ENCODE results near the gene DUSP22. TPM values are rescaled to one million over a fixed set of nuclear protein-coding genes. Genes with fewer than 3 reads are reported as not detected.
"Not testable (repeated sequence)": the region's sequence is repeated elsewhere in the genome, so short reads cannot be mapped to it uniquely, and the experiment has no call there.

The DUSP22 gene
- total and polyA plus RNA-seq, 2 donors, result 23.2 to 59.0 TPM

DNA sequence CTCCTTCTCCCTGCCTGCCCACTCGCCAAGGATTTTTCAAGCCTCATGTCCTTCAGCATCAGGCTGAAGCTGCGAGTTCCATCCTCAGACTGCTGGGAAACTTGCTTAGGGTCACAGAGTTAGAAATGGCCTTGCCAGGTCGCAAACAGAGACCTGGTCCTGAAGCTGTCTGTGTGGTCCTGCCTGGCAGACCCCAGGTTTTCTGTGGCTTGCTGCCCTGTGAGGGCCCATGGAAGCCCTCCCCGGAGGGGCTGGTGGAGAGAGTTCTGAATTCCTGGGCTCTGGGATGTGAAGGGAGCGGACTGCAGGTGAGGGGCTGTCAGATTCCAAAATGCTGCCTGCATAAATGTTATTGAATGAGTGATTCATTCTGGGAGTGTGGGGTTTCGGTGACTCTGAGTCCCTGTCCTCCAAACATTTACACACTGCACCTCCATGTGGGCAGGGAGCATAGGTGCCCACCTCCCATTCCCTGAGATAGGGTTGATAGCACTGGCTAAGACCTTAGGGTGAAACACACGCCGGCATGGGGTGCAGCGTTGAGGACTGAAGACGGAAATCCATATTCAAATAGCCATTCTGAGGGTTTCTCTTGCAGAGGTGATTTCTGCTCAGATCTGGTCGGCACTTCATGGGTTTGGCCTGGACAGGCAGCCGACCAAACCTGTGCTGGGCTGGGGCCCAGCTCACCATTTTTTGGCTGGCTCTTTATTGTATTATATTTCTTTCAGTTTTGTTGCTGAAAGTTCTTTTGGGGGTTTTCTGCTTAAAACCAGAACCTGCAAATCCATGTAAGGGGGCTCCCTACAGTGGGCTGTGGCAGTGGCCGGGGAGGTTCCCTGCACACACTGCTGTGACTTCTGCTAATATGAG, 77.5 kb downstream of the DUSP22 start:
- no peaks in the 10 kb centered on the region for H3K4me1 ChIP-seq (ENCODE audit: insufficient read depth)
- 78% methylated on average over 13 of the region's 13 CpGs for WGBS
- H3K36me3 ChIP-seq (ENCODE audit: insufficient read depth), result no peaks in the 10 kb centered on the region
- H3K27ac ChIP-seq (ENCODE audit: low read depth), result no peak overlapping the region
- no peak overlapping the region for H3K4me3 ChIP-seq (ENCODE audit: low read depth, low read length)
- DNase-seq (ENCODE audit: extremely low spot score), result no peak

DNA sequence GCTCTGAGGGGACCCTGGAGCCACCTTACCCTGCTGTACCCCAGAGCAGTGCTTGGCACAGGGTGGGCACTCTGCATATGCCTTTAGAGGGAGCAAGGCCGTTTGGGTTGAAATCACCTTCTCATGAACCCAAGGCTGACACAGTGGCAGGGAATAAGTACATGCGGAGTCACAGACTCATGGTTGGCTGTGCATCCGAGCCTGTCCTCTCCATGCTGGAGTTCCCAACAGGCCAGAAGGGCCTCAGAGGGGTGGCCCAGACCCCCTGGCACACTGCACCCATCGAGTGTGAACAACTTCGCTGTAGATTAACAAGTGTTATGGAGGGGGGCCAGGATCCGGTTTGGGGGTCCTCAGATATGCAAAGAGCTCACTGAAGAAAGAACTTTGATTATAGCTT, 78.3 kb downstream of the DUSP22 start:
- 77% methylated on average over 6 of the region's 6 CpGs for WGBS
- H3K27ac ChIP-seq (ENCODE audit: low read depth), result no peak overlapping the region

DNA sequence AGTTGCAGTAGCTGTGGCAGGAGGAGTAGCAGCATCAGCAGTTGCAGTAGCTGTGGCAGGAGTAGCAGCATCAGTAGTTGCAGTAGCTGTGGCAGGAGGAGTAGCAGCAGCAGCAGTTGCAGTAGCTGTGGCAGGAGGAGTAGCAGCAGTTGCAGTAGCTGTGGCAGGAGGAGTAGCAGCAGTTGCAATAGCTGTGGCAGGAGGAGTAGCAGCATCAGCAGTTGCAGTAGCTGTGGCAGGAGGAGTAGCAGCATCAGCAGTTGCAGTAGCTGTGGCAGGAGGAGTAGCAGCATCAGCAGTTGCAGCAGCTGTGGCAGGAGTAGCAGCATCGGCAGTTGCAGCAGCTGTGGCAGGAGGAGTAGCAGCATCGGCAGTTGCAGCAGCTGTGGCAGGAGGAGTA, 79.6 kb downstream of the DUSP22 start:
- not testable (repeated sequence) for H3K4me1 ChIP-seq (ENCODE audit: insufficient read depth)

More for the DNA sequence above, 78.3 kb downstream of the DUSP22 start:
- Histone ChIP-seq H3K4me3 (ENCODE audit: low read depth, low read length) (no peak overlapping the region), H3K36me3 (ENCODE audit: insufficient read depth) (no peaks in the 10 kb centered on the region), H3K4me1 (ENCODE audit: insufficient read depth) (no peaks in the 10 kb centered on the region)
- no peak for DNase-seq (ENCODE audit: extremely low spot score)

GRCh38 chr6:372336-372911, 80.1 kb downstream of the DUSP22 start:
- Histone ChIP-seq H3K27ac (ENCODE audit: low read depth) (no peak overlapping the region), H3K4me3 (ENCODE audit: low read depth, low read length) (no peak overlapping the region), H3K4me1 (ENCODE audit: insufficient read depth) (no peaks in the 10 kb centered on the region), H3K36me3 (ENCODE audit: insufficient read depth) (no peaks in the 10 kb centered on the region)
- 65% methylated on average over 16 of the region's 16 CpGs for WGBS
- DNase-seq (ENCODE audit: extremely low spot score), result no peak

More for the DNA sequence above, 79.6 kb downstream of the DUSP22 start:
- H3K36me3 ChIP-seq (ENCODE audit: insufficient read depth); H3K27ac ChIP-seq (ENCODE audit: low read depth); H3K4me3 ChIP-seq (ENCODE audit: low read depth, low read length); DNase-seq (ENCODE audit: extremely low spot score): not testable (repeated sequence)
- 91% methylated on average over 2 of the region's 2 CpGs for WGBS

GRCh38 chr6:373031-373430, 80.7 kb downstream of the DUSP22 start:
- 80% methylated on average over 8 of the region's 8 CpGs for WGBS
- no peak overlapping the region for H3K4me3 ChIP-seq (ENCODE audit: low read depth, low read length)

DNA sequence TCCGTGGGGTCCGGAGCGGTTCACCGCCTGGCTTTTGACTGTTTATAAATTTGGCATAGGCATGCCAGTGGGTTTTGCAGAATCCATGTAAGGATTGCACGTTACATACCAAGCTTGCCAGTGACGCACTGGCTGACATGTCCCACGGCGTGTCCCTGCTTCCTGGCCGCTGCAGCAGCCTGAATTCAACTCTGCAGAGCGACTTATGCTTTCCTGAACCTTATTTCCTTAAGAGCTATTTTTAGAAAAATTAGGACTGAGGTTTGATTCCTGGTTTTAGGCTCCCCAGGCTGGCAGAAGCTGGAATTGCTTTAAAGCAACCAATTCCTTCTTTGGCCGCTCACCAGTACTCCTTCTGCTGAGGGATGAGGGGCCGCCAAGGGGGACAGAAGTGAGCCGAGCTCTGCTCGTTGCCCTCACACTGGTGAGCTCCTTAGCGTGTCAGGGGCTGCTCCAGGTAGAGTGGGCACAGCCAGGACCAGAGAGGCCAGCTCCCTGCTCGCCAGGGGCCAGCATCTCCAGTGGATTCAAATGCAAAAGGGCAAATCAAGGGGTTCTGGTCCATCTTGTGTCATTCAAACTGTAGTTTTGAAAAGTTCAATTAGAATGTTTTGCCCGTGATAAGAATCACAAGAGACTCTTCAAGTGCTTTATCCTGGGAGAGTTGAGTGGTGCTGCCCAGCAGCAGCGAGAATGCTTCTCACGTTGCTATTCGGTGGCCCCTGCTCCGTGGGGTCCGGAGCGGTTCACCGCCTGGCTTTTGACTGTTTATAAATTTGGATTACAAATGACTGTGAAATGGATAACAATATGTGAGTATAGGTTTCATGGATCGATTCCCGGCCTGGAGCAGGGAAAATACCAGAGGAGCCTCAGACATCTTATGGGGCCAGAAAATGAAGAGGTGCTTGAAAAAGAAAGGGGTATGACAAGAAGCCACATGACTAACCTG, 81.8 kb downstream of the DUSP22 start:
- WGBS, result 48% methylated on average over 26 of the region's 26 CpGs
- no peak for DNase-seq (ENCODE audit: extremely low spot score)
- H3K4me1 ChIP-seq (ENCODE audit: insufficient read depth), result no peaks in the 10 kb centered on the region
- H3K4me3 ChIP-seq (ENCODE audit: low read depth, low read length), result no peak overlapping the region
- H3K27ac ChIP-seq (ENCODE audit: low read depth), result no peak overlapping the region
- no peaks in the 10 kb centered on the region for H3K36me3 ChIP-seq (ENCODE audit: insufficient read depth)

More at GRCh38 chr6:373031-373430, 80.7 kb downstream of the DUSP22 start:
- H3K4me1 ChIP-seq (ENCODE audit: insufficient read depth), result no peaks in the 10 kb centered on the region
- no peak for DNase-seq (ENCODE audit: extremely low spot score)
- H3K36me3 ChIP-seq (ENCODE audit: insufficient read depth), result no peaks in the 10 kb centered on the region
- H3K27ac ChIP-seq (ENCODE audit: low read depth), result no peak overlapping the region

DNA sequence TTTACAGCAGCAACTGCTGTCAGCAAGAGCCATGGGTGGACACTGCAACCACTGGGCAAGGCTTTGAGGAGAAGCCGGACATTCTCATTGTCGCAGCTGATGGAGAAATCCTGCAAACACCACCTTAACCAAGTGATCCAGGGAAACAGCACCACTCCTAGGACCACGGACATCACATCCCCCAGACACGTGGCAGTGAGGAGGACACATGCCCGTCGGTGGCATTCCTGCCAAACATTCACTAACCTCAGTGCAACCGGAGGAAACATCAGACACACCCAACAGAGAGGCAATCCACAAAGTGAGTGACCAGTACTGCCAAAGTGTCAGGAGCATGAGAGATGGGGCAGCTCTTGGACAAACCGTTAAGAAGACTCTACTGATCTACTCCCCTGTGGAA, 82.7 kb downstream of the DUSP22 start:
- Histone ChIP-seq H3K4me1 (ENCODE audit: insufficient read depth) (no peaks in the 10 kb centered on the region), H3K27ac (ENCODE audit: low read depth) (no peak overlapping the region), H3K4me3 (ENCODE audit: low read depth, low read length) (no peak overlapping the region), H3K36me3 (ENCODE audit: insufficient read depth) (no peaks in the 10 kb centered on the region)
- DNase-seq (ENCODE audit: extremely low spot score), result no peak
- 82% methylated on average over 8 of the region's 8 CpGs for WGBS

GRCh38 chr6:376827-377640, 84.7 kb downstream of the DUSP22 start:
- 77% methylated on average over 10 of the region's 10 CpGs for WGBS
- Histone ChIP-seq H3K27ac (ENCODE audit: low read depth) (no peak overlapping the region), H3K4me3 (ENCODE audit: low read depth, low read length) (no peak overlapping the region), H3K4me1 (ENCODE audit: insufficient read depth) (no peaks in the 10 kb centered on the region), H3K36me3 (ENCODE audit: insufficient read depth) (no peaks in the 10 kb centered on the region)
- no peak for DNase-seq (ENCODE audit: extremely low spot score)

- not testable (repeated sequence) for DNase-seq (ENCODE audit: extremely low spot score); H3K27ac ChIP-seq (ENCODE audit: low read depth); H3K36me3 ChIP-seq (ENCODE audit: insufficient read depth); H3K4me3 ChIP-seq (ENCODE audit: low read depth, low read length); H3K4me1 ChIP-seq (ENCODE audit: insufficient read depth)
- WGBS, result 88% methylated on average over 13 of the region's 13 CpGs
These were observed 85.3 kb downstream of the DUSP22 start for GRCh38 chr6:377641-378020.

DNA sequence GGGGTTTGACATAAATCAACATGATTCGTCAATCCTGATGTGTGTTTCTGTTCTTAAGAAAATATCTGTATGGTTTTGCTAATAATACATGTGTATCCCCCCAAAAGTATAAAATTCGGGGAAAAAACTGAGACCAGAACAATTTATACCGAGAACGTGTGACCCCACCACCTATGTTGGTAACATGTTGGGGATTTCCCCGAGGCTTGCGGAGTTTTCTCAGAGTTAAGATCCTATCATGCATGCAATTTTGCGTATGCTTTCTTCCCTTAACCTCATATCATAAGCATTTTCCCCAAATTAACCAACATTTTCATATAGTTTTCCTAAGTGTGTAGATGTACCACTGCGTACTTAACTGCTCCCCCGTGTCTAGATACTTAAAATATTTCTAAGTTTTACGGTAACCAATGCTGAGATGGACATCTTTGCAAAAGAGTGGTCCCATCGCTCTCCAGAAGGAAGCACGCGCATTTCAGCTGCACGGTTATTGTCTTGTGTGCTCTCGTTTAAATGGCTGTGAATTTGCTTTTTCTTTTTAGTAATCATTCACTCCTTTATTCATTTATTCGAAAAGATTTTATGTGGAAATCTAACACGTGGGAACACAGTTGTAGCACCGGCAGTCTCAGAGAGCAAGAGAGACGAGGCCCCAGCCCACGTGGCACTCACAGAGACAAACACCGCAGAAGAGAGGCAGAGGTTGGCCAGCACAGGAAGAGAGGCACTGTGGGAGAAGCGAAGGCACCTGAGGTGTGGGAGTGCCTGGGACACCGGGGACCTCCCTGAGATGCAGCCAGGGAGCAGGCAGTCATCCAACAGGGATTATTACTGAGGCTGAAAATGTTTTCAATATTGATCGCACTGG, 86.0 kb downstream of the DUSP22 start:
- Histone ChIP-seq H3K36me3 (ENCODE audit: insufficient read depth) (no peaks in the 10 kb centered on the region), H3K4me3 (ENCODE audit: low read depth, low read length) (no peak overlapping the region), H3K4me1 (ENCODE audit: insufficient read depth) (no peaks in the 10 kb centered on the region), H3K27ac (ENCODE audit: low read depth) (no peak overlapping the region)
- WGBS, result 82% methylated on average over 24 of the region's 24 CpGs
- no peak for DNase-seq (ENCODE audit: extremely low spot score)

DNA sequence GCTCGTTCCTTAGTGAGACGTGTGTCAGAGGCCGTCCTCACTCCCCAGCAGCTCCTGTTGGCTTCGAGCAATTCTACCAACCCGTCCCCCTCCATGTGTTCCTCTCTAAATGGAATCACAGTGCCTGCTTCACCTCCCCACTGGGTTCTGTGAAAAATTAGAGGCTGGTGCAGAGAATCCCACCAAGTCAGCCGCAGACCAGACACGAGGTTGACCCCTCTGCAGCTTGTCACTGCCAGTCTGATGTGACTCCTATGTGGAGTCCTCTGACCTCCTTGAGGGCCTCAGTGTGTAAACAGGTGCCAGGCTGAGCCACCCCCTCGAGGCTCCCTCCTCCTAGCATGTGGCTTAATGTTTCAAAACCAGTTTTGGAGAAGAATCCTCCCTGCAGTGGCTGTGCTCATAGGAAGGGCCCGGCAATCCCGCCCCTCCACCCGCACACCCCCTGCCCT, 86.7 kb downstream of the DUSP22 start:
- 77% methylated on average over 11 of the region's 11 CpGs for WGBS
- Histone ChIP-seq H3K27ac (ENCODE audit: low read depth) (no peak overlapping the region), H3K4me1 (ENCODE audit: insufficient read depth) (no peaks in the 10 kb centered on the region), H3K4me3 (ENCODE audit: low read depth, low read length) (no peak overlapping the region), H3K36me3 (ENCODE audit: insufficient read depth) (no peaks in the 10 kb centered on the region)
- no peak for DNase-seq (ENCODE audit: extremely low spot score)
